Measurements from ENCODE around the gene ENTPD2. TPM values are rescaled to one million over a fixed set of nuclear protein-coding genes. Genes with fewer than 3 reads are reported as not detected.

Gene ENTPD2
- total RNA-seq, 1 experiment from 2014 or later: not detected

GRCh38 chr9:137027369-137028262, 26.2 kb downstream of the ENTPD2 start, which contains the start of gene ABCA2:
ABCA2 (minus strand) TSS chr9:137028237; CDS start chr9:137028140, 97 bp downstream.
- Histone ChIP-seq H3K27me3 (ENCODE audit: control insufficient read depth, insufficient read depth, low read length) (peaks cover 17% of the 10 kb centered on the region), H3K4me3 (ENCODE audit: insufficient read depth, low read depth, low read length) (peak within 1 kb of the TSS; percentile 53), H3K36me3 (replicated peaks; ENCODE audit: control insufficient read depth, insufficient read depth, low read length) (no peaks in the 10 kb centered on the region)
- DNase-seq: peak; percentile 81

- no peak for DNase-seq
- no peaks in the 10 kb centered on the region for H3K36me3 ChIP-seq (replicated peaks; ENCODE audit: control insufficient read depth, insufficient read depth, low read length)
- H3K27me3 ChIP-seq (ENCODE audit: control insufficient read depth, insufficient read depth, low read length): peaks cover 17% of the 10 kb centered on the region
- no peak overlapping the region for H3K4me3 ChIP-seq (ENCODE audit: insufficient read depth, low read depth, low read length)
Observed at GRCh38 chr9:137026828-137027227, 27.0 kb downstream of the ENTPD2 start.

- H3K27me3 ChIP-seq (ENCODE audit: control insufficient read depth, insufficient read depth, low read length): peaks cover 17% of the 10 kb centered on the region
- DNase-seq: no peak
- no peaks in the 10 kb centered on the region for H3K36me3 ChIP-seq (replicated peaks; ENCODE audit: control insufficient read depth, insufficient read depth, low read length)
- no peak overlapping the region for H3K4me3 ChIP-seq (ENCODE audit: insufficient read depth, low read depth, low read length)
Observed at GRCh38 chr9:137026384-137026783, 27.5 kb downstream of the ENTPD2 start.

- DNase-seq: no peak
- Histone ChIP-seq H3K4me3 (ENCODE audit: insufficient read depth, low read depth, low read length) (no peak overlapping the region), H3K27me3 (ENCODE audit: control insufficient read depth, insufficient read depth, low read length) (peaks cover 17% of the 10 kb centered on the region), H3K36me3 (replicated peaks; ENCODE audit: control insufficient read depth, insufficient read depth, low read length) (no peaks in the 10 kb centered on the region)
Observed at GRCh38 chr9:137025517-137025966, 28.3 kb downstream of the ENTPD2 start.

- peaks cover 10% of the 10 kb centered on the region for H3K27me3 ChIP-seq (ENCODE audit: control insufficient read depth, insufficient read depth, low read length)
Observed at GRCh38 chr9:137023583-137023991, 30.3 kb downstream of the ENTPD2 start.

GRCh38 chr9:137023157-137023556, 30.7 kb downstream of the ENTPD2 start:
- no peak for DNase-seq
- H3K36me3 ChIP-seq (replicated peaks; ENCODE audit: control insufficient read depth, insufficient read depth, low read length): no peaks in the 10 kb centered on the region
- no peak overlapping the region for H3K4me3 ChIP-seq (ENCODE audit: insufficient read depth, low read depth, low read length)
- H3K27me3 ChIP-seq (ENCODE audit: control insufficient read depth, insufficient read depth, low read length): peaks cover 6% of the 10 kb centered on the region

More at GRCh38 chr9:137023583-137023991, 30.3 kb downstream of the ENTPD2 start:
- Histone ChIP-seq H3K36me3 (replicated peaks; ENCODE audit: control insufficient read depth, insufficient read depth, low read length) (no peaks in the 10 kb centered on the region), H3K4me3 (ENCODE audit: insufficient read depth, low read depth, low read length) (no peak overlapping the region)
- DNase-seq: no peak

- no peak for DNase-seq
- peaks cover 6% of the 10 kb centered on the region for H3K27me3 ChIP-seq (ENCODE audit: control insufficient read depth, insufficient read depth, low read length)
Observed at GRCh38 chr9:137022662-137023008, 31.2 kb downstream of the ENTPD2 start.

GRCh38 chr9:137021979-137022661, 31.7 kb downstream of the ENTPD2 start:
- H3K36me3 ChIP-seq (replicated peaks; ENCODE audit: control insufficient read depth, insufficient read depth, low read length): no peaks in the 10 kb centered on the region
- no peak overlapping the region for H3K4me3 ChIP-seq (ENCODE audit: insufficient read depth, low read depth, low read length)
- H3K27me3 ChIP-seq (ENCODE audit: control insufficient read depth, insufficient read depth, low read length): peaks cover under 1% of the 10 kb centered on the region
- peak; percentile 98 for DNase-seq

More at GRCh38 chr9:137022662-137023008, 31.2 kb downstream of the ENTPD2 start:
- Histone ChIP-seq H3K36me3 (replicated peaks; ENCODE audit: control insufficient read depth, insufficient read depth, low read length) (no peaks in the 10 kb centered on the region), H3K4me3 (ENCODE audit: insufficient read depth, low read depth, low read length) (no peak overlapping the region)

GRCh38 chr9:137021568-137021978, 32.3 kb downstream of the ENTPD2 start:
- no peaks in the 10 kb centered on the region for H3K36me3 ChIP-seq (replicated peaks; ENCODE audit: control insufficient read depth, insufficient read depth, low read length)
- no peak overlapping the region for H3K4me3 ChIP-seq (ENCODE audit: insufficient read depth, low read depth, low read length)
- no peak for DNase-seq
- no peaks in the 10 kb centered on the region; the same call in 1 of the 2 replicates for H3K27me3 ChIP-seq (ENCODE audit: control insufficient read depth, insufficient read depth, low read length)

- no peak for DNase-seq
- Histone ChIP-seq H3K27me3 (ENCODE audit: control insufficient read depth, insufficient read depth, low read length) (no peaks in the 10 kb centered on the region), H3K36me3 (replicated peaks; ENCODE audit: control insufficient read depth, insufficient read depth, low read length) (no peaks in the 10 kb centered on the region)
Observed at GRCh38 chr9:137020771-137021567, 32.9 kb downstream of the ENTPD2 start.

GRCh38 chr9:137019891-137020683, 33.8 kb downstream of the ENTPD2 start:
- Histone ChIP-seq H3K36me3 (replicated peaks; ENCODE audit: control insufficient read depth, insufficient read depth, low read length) (no peaks in the 10 kb centered on the region), H3K4me3 (ENCODE audit: insufficient read depth, low read depth, low read length) (no peak overlapping the region), H3K27me3 (ENCODE audit: control insufficient read depth, insufficient read depth, low read length) (no peaks in the 10 kb centered on the region)
- DNase-seq: peak; percentile 78

More at GRCh38 chr9:137020771-137021567, 32.9 kb downstream of the ENTPD2 start:
- no peak overlapping the region for H3K4me3 ChIP-seq (ENCODE audit: insufficient read depth, low read depth, low read length)

- Histone ChIP-seq H3K36me3 (replicated peaks; ENCODE audit: control insufficient read depth, insufficient read depth, low read length) (no peaks in the 10 kb centered on the region), H3K4me3 (ENCODE audit: insufficient read depth, low read depth, low read length) (no peak overlapping the region), H3K27me3 (ENCODE audit: control insufficient read depth, insufficient read depth, low read length) (no peaks in the 10 kb centered on the region)
- no peak for DNase-seq
Observed at GRCh38 chr9:137018761-137019559, 34.9 kb downstream of the ENTPD2 start.
